Activated T-helper 17 cell treated with anti-CD3 and anti-CD28 coated beads, Interleukin-2, amount 50 U/mL, for 72 hours (primary cell): ENCODE measurements around the gene COL4A3. TPM values are rescaled to one million over a fixed set of nuclear protein-coding genes. Genes with fewer than 3 reads are reported as not detected.
"Not testable (repeated sequence)": the region's sequence is repeated elsewhere in the genome, so short reads cannot be mapped to it uniquely, and the experiment has no call there.

Experiments used
- ATAC-seq: fragments of 150-1000 bp; cut with Tn5 transposase; replicated peaks from 2 replicates; pipeline ENCODE4 v1.10.0; 2021; ENCODE audit warnings: mild to moderate bottlenecking, moderate library complexity
- H3K27ac Mint-ChIP-seq: one replicate; pipeline ENCODE4 v1.8.0; 2022; ENCODE audit warnings: mixed read lengths
- H3K27me3 Mint-ChIP-seq: one replicate; pipeline ENCODE4 v1.8.0; 2022; ENCODE audit warnings: mixed read lengths
- H3K36me3 Mint-ChIP-seq: one replicate; pipeline ENCODE4 v1.8.0; 2022; ENCODE audit warnings: low read depth, mild to moderate bottlenecking, mixed read lengths
- H3K4me1 Mint-ChIP-seq: one replicate; pipeline ENCODE4 v1.8.0; 2022; ENCODE audit warnings: mixed read lengths
- H3K4me3 Mint-ChIP-seq: one replicate; pipeline ENCODE4 v1.8.0; 2022; ENCODE audit warnings: mild to moderate bottlenecking, mixed read lengths
- H3K9me3 Mint-ChIP-seq: one replicate; pipeline ENCODE4 v1.8.0; 2022; ENCODE audit warnings: mixed read lengths
- total RNA-seq, 2 donors: library from RNA; stranded (reverse); gene quantifications; one replicate each; pipeline ENCODE4 v1.2.3, GENCODE V29; 2022

COL4A3 gene
- total RNA-seq, 2 donors from 2014 or later: 0.35 to 0.42 TPM

GRCh38 chr2:227207573-227207972, 43.1 kb downstream of the COL4A3 start:
- Mint-ChIP-seq H3K4me1 (no peaks in the 10 kb centered on the region), H3K27me3 (peaks cover 18% of the 10 kb centered on the region), H3K4me3 (no peak overlapping the region), H3K27ac (no peak overlapping the region), H3K9me3 (no peaks in the 10 kb centered on the region), H3K36me3 (no peaks in the 10 kb centered on the region)
- ATAC-seq: no peak

- H3K27me3 Mint-ChIP-seq: peaks cover 7% of the 10 kb centered on the region
- no peaks in the 10 kb centered on the region for H3K4me1 Mint-ChIP-seq
- no peak overlapping the region for H3K27ac Mint-ChIP-seq
- no peaks in the 10 kb centered on the region for H3K36me3 Mint-ChIP-seq
- no peaks in the 10 kb centered on the region for H3K9me3 Mint-ChIP-seq
- no peak for ATAC-seq
- H3K4me3 Mint-ChIP-seq: no peak overlapping the region
These were observed 50.2 kb downstream of the COL4A3 start for GRCh38 chr2:227214622-227215041.

GRCh38 chr2:227219312-227220105, 55.1 kb downstream of the COL4A3 start:
- H3K27ac Mint-ChIP-seq: no peak overlapping the region
- no peak for ATAC-seq
- H3K9me3 Mint-ChIP-seq: no peaks in the 10 kb centered on the region
- H3K36me3 Mint-ChIP-seq: no peaks in the 10 kb centered on the region
- H3K4me1 Mint-ChIP-seq: no peaks in the 10 kb centered on the region
- peaks cover 4% of the 10 kb centered on the region for H3K27me3 Mint-ChIP-seq
- H3K4me3 Mint-ChIP-seq: no peak overlapping the region

GRCh38 chr2:227221120-227221519, 56.7 kb downstream of the COL4A3 start:
- Mint-ChIP-seq H3K36me3 (no peaks in the 10 kb centered on the region), H3K4me1 (no peaks in the 10 kb centered on the region), H3K4me3 (no peak overlapping the region), H3K27me3 (peaks cover 6% of the 10 kb centered on the region), H3K27ac (no peak overlapping the region), H3K9me3 (no peaks in the 10 kb centered on the region)
- ATAC-seq: no peak

GRCh38 chr2:227222292-227222691, 57.9 kb downstream of the COL4A3 start:
- peak; percentile 12 for ATAC-seq
- Mint-ChIP-seq H3K36me3 (no peaks in the 10 kb centered on the region), H3K4me3 (no peak overlapping the region), H3K4me1 (no peaks in the 10 kb centered on the region), H3K9me3 (no peaks in the 10 kb centered on the region), H3K27ac (no peak overlapping the region), H3K27me3 (peaks cover 7% of the 10 kb centered on the region)

- not testable (repeated sequence) for H3K36me3 Mint-ChIP-seq, H3K27ac Mint-ChIP-seq, H3K4me3 Mint-ChIP-seq, ATAC-seq, H3K9me3 Mint-ChIP-seq, H3K4me1 Mint-ChIP-seq
- peaks cover 18% of the 10 kb centered on the region for H3K27me3 Mint-ChIP-seq
These were observed 61.2 kb downstream of the COL4A3 start for GRCh38 chr2:227225641-227226040.

GRCh38 chr2:227228061-227228667, 63.7 kb downstream of the COL4A3 start:
- no peaks in the 10 kb centered on the region for H3K9me3 Mint-ChIP-seq
- no peak overlapping the region for H3K27ac Mint-ChIP-seq
- H3K36me3 Mint-ChIP-seq: no peaks in the 10 kb centered on the region
- H3K27me3 Mint-ChIP-seq: peaks cover 15% of the 10 kb centered on the region
- no peaks in the 10 kb centered on the region for H3K4me1 Mint-ChIP-seq
- ATAC-seq: no peak
- H3K4me3 Mint-ChIP-seq: no peak overlapping the region

GRCh38 chr2:227230151-227230550, 65.7 kb downstream of the COL4A3 start:
- H3K27ac Mint-ChIP-seq: no peak overlapping the region
- H3K36me3 Mint-ChIP-seq: no peaks in the 10 kb centered on the region
- no peaks in the 10 kb centered on the region for H3K4me1 Mint-ChIP-seq
- peaks cover 15% of the 10 kb centered on the region for H3K27me3 Mint-ChIP-seq
- H3K9me3 Mint-ChIP-seq: no peaks in the 10 kb centered on the region
- no peak overlapping the region for H3K4me3 Mint-ChIP-seq
- no peak for ATAC-seq

- Mint-ChIP-seq H3K4me1 (no peaks in the 10 kb centered on the region), H3K36me3 (no peaks in the 10 kb centered on the region), H3K4me3 (no peak overlapping the region), H3K27ac (no peak overlapping the region), H3K9me3 (no peaks in the 10 kb centered on the region), H3K27me3 (peaks cover under 1% of the 10 kb centered on the region)
- ATAC-seq: no peak
These were observed 70.0 kb downstream of the COL4A3 start for GRCh38 chr2:227234429-227234828.

- Mint-ChIP-seq H3K27ac (no peak overlapping the region), H3K4me3 (no peak overlapping the region), H3K9me3 (no peaks in the 10 kb centered on the region), H3K4me1 (no peaks in the 10 kb centered on the region), H3K27me3 (peaks cover 14% of the 10 kb centered on the region), H3K36me3 (no peaks in the 10 kb centered on the region)
- no peak for ATAC-seq
These were observed 73.4 kb downstream of the COL4A3 start for GRCh38 chr2:227237786-227238185.

GRCh38 chr2:227238238-227239237, 74.1 kb downstream of the COL4A3 start:
- ATAC-seq: no peak
- no peaks in the 10 kb centered on the region for H3K36me3 Mint-ChIP-seq
- H3K4me1 Mint-ChIP-seq: no peaks in the 10 kb centered on the region
- H3K27ac Mint-ChIP-seq: no peak overlapping the region
- peaks cover 14% of the 10 kb centered on the region for H3K27me3 Mint-ChIP-seq
- no peak overlapping the region for H3K4me3 Mint-ChIP-seq
- no peaks in the 10 kb centered on the region for H3K9me3 Mint-ChIP-seq

GRCh38 chr2:227241005-227241404, 76.6 kb downstream of the COL4A3 start:
- Mint-ChIP-seq H3K27ac (no peak overlapping the region), H3K9me3 (no peaks in the 10 kb centered on the region), H3K36me3 (no peaks in the 10 kb centered on the region), H3K27me3 (peaks cover 14% of the 10 kb centered on the region), H3K4me1 (no peaks in the 10 kb centered on the region), H3K4me3 (no peak overlapping the region)
- ATAC-seq: no peak

GRCh38 chr2:227248876-227249275, 84.5 kb downstream of the COL4A3 start:
- no peak overlapping the region for H3K4me3 Mint-ChIP-seq
- peaks cover 5% of the 10 kb centered on the region for H3K27me3 Mint-ChIP-seq
- H3K36me3 Mint-ChIP-seq: no peaks in the 10 kb centered on the region
- H3K4me1 Mint-ChIP-seq: no peaks in the 10 kb centered on the region
- ATAC-seq: no peak
- no peak overlapping the region for H3K27ac Mint-ChIP-seq
- H3K9me3 Mint-ChIP-seq: peaks cover 4% of the 10 kb centered on the region

- no peaks in the 10 kb centered on the region for H3K4me1 Mint-ChIP-seq
- ATAC-seq: no peak
- H3K4me3 Mint-ChIP-seq: no peak overlapping the region
- peaks cover 4% of the 10 kb centered on the region for H3K9me3 Mint-ChIP-seq
- no peaks in the 10 kb centered on the region for H3K36me3 Mint-ChIP-seq
- H3K27me3 Mint-ChIP-seq: peaks cover 5% of the 10 kb centered on the region
- H3K27ac Mint-ChIP-seq: no peak overlapping the region
These were observed 88.4 kb downstream of the COL4A3 start for GRCh38 chr2:227252831-227253230.
